HepG2 (cell line): ENCODE data around the gene ARFGEF3. TPM values are rescaled to one million over a fixed set of nuclear protein-coding genes. Genes with fewer than 3 reads are reported as not detected.
A peak's percentile ranks its signal among the peaks of the same experiment; 100 is the strongest.

Experiments
- ARID2 ChIP-seq: sonication (generic); formaldehyde crosslinking; IDR thresholded peaks from 2 replicates; pipeline ENCODE4 v1.8.1; 2022; ENCODE audit warnings: mild to moderate bottlenecking, missing genetic modification reagents, borderline replicate concordance
- ARNT2 ChIP-seq: sonication (generic); formaldehyde crosslinking; IDR thresholded peaks from 2 replicates; pipeline ENCODE4 v1.8.0; 2022; ENCODE audit warnings: mild to moderate bottlenecking, low read depth, missing genetic modification reagents, moderate library complexity
- CEBPG ChIP-seq: IDR thresholded peaks from 2 replicates; pipeline ENCODE4 v1.6.1; 2016
- KLF12 ChIP-seq: sonication (generic); formaldehyde crosslinking; IDR thresholded peaks from 2 replicates; pipeline ENCODE4 v1.4.0; 2020; ENCODE audit warnings: missing genetic modification reagents, borderline replicate concordance
- MED1 ChIP-seq: sonication (generic); formaldehyde crosslinking; IDR thresholded peaks from 2 replicates; pipeline ENCODE4 v1.4.0; 2020; ENCODE audit warnings: missing genetic modification reagents
- NR1H2 ChIP-seq: sonication (generic); formaldehyde crosslinking; IDR thresholded peaks from 2 replicates; pipeline ENCODE4 v1.8.1; 2022; ENCODE audit warnings: low read depth, missing genetic modification reagents, borderline replicate concordance
- PITX1 ChIP-seq: sonication (generic); formaldehyde crosslinking; IDR thresholded peaks from 2 replicates; pipeline ENCODE4 v1.5.1; 2020; ENCODE audit warnings: mild to moderate bottlenecking, missing genetic modification reagents
- RXRA ChIP-seq: sonication (generic); formaldehyde crosslinking; IDR thresholded peaks from 2 replicates; pipeline ENCODE4 v1.5.1; 2020; ENCODE audit warnings: missing genetic modification reagents
- SIX4 ChIP-seq: sonication (generic); formaldehyde crosslinking; IDR thresholded peaks from 2 replicates; pipeline ENCODE4 v1.4.0; 2020; ENCODE audit warnings: missing genetic modification reagents
- SRF ChIP-seq: IDR thresholded peaks from 2 replicates; pipeline ENCODE4 v1.6.1; 2011; ENCODE audit warnings: mild to moderate bottlenecking, low read depth, low read length, moderate library complexity
- TBX2 ChIP-seq: sonication (generic); formaldehyde crosslinking; IDR thresholded peaks from 2 replicates; pipeline ENCODE4 v1.5.0; 2020; ENCODE audit warnings: missing genetic modification reagents, mild to moderate bottlenecking, borderline replicate concordance
- TEAD3 ChIP-seq: optimal IDR thresholded peaks from 2 replicates; pipeline ENCODE3; 2016; ENCODE audit warnings: borderline replicate concordance
- ZBTB20 ChIP-seq: sonication (generic); formaldehyde crosslinking; IDR thresholded peaks from 2 replicates; pipeline ENCODE4 v1.8.1; 2023; ENCODE audit warnings: missing genetic modification reagents, low read depth, mild to moderate bottlenecking, borderline replicate concordance
- ZBTB8A ChIP-seq: sonication (generic); formaldehyde crosslinking; IDR thresholded peaks from 2 replicates; pipeline ENCODE4 v1.4.0; 2020; ENCODE audit warnings: mild to moderate bottlenecking, low read depth, missing genetic modification reagents, borderline replicate concordance
- ZNF143 ChIP-seq: sonication (generic); formaldehyde crosslinking; IDR thresholded peaks from 2 replicates; pipeline ENCODE4 v1.4.0; 2020; ENCODE audit warnings: missing genetic modification reagents
- ZNF331 ChIP-seq: sonication (generic); formaldehyde crosslinking; IDR thresholded peaks from 2 replicates; pipeline ENCODE4 v1.4.0; 2020; ENCODE audit warnings: missing genetic modification reagents
- ZNF598 ChIP-seq: sonication (generic); formaldehyde crosslinking; IDR thresholded peaks from 2 replicates; pipeline ENCODE4 v1.5.1; 2020; ENCODE audit warnings: mild to moderate bottlenecking, missing genetic modification reagents, borderline replicate concordance
- ZNF644 ChIP-seq: IDR thresholded peaks from 2 replicates; pipeline ENCODE4 v1.6.1; 2016; ENCODE audit warnings: low read depth
- ZSCAN22 ChIP-seq: sonication (generic); formaldehyde crosslinking; IDR thresholded peaks from 2 replicates; pipeline ENCODE4 v1.4.0; 2020; ENCODE audit warnings: mild to moderate bottlenecking, missing genetic modification reagents
- polyA plus RNA-seq, 8 experiments: library from polyadenylated mRNA; depleted of rRNA in 3 of 8; stranded (reverse) in 7 of 8; unstranded in 1 of 8; fragments of >200 nt; fragmentation: Illumina TruSeq in 4 of 8; extraction: Trizol in 4 of 8; gene quantifications; 2 replicates each; pipeline versions ENCODE4 v1.2.1 to v1.2.3, GENCODE V29; 2011 to 2016; ENCODE audit warnings: low read depth in 4 of 8, missing spikeins in 1 of 8, mixed read lengths in 1 of 8; ENCODE audit not compliant: insufficient read depth in 1 of 8
- total RNA-seq, 5 experiments: library from RNA; depleted of rRNA; stranded (reverse); fragments of >200 nt; fragmentation: Illumina TruSeq; extraction: Trizol; gene quantifications; 2 replicates each; pipeline ENCODE4 v1.2.3, GENCODE V29; 2016; ENCODE audit warnings: low read depth in 1 of 5
- TF ChIP-seq, protein P1 (sequence below): sonication (generic); formaldehyde crosslinking; conservative IDR thresholded peaks from 2 replicates; pipeline ENCODE4 v1.4.0; 2020; ENCODE audit warnings: missing genetic modification reagents
- TF ChIP-seq, protein P2 (sequence below): sonication (generic); formaldehyde crosslinking; IDR thresholded peaks from 2 replicates; pipeline ENCODE4 v1.4.0; 2020; ENCODE audit warnings: mild to moderate bottlenecking, missing genetic modification reagents
- TF ChIP-seq, protein P3 (sequence below): sonication (generic); formaldehyde crosslinking; IDR thresholded peaks from 2 replicates; pipeline ENCODE4 v1.4.0; 2020; ENCODE audit warnings: missing genetic modification reagents, borderline replicate concordance
- TF ChIP-seq, protein P4 (sequence below): sonication (generic); formaldehyde crosslinking; IDR thresholded peaks from 2 replicates; pipeline ENCODE4 v1.4.0; 2020; ENCODE audit warnings: missing genetic modification reagents
- TF ChIP-seq, protein P5 (sequence below): sonication (generic); formaldehyde crosslinking; IDR thresholded peaks from 2 replicates; pipeline ENCODE4 v1.8.0; 2022; ENCODE audit warnings: mild to moderate bottlenecking, missing genetic modification reagents

Gene ARFGEF3
- total and polyA plus RNA-seq, 2 of the 13 experiments (the other 11 are each of a cell fraction or from before 2014, with no cell fraction given) = 0.60 to 2.6 TPM

DNA sequence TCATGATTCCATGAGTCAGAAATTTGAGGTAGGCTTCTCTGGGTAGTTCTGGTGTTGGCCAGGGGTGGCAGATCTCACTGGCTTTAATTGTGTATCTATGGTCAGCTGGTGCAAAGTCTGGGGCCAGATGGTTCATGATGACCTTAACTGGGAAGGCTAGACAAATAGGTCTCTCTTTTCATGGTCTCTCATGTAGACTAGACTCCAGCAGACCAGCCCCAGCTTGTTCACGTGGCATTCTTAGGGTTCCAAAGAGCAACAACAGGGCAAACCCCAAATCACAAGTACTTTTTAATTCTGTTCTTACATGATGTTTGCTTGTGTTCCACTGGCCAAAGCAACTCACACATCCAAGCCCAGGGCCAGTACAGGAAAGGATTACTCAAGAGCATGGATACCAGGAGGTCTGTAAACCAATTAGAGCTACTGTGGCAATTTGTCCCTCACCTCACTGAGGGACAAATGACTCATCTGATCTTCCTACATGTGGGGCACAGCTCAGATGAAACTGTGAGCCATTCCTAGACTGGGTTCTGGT, 136.1 kb downstream of the ARFGEF3 start (continued):
- TF ChIP-seq, protein P1, sequence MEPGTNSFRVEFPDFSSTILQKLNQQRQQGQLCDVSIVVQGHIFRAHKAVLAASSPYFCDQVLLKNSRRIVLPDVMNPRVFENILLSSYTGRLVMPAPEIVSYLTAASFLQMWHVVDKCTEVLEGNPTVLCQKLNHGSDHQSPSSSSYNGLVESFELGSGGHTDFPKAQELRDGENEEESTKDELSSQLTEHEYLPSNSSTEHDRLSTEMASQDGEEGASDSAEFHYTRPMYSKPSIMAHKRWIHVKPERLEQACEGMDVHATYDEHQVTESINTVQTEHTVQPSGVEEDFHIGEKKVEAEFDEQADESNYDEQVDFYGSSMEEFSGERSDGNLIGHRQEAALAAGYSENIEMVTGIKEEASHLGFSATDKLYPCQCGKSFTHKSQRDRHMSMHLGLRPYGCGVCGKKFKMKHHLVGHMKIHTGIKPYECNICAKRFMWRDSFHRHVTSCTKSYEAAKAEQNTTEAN (CRISPR knock-in tag) = no peak
- no peak for TF ChIP-seq ZNF331
- TF ChIP-seq, protein P2, sequence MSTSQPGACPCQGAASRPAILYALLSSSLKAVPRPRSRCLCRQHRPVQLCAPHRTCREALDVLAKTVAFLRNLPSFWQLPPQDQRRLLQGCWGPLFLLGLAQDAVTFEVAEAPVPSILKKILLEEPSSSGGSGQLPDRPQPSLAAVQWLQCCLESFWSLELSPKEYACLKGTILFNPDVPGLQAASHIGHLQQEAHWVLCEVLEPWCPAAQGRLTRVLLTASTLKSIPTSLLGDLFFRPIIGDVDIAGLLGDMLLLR (CRISPR knock-in tag) = no peak
- TF ChIP-seq SIX4 (CRISPR knock-in tag) = no peak
- TF ChIP-seq RXRA (CRISPR knock-in tag) = no peak
- TF ChIP-seq TBX2 (CRISPR knock-in tag) = peak; percentile 37; the same call in 1 of the 2 replicates
- no peak for TF ChIP-seq ZBTB20 (CRISPR knock-in tag)
- TF ChIP-seq, protein P3, sequence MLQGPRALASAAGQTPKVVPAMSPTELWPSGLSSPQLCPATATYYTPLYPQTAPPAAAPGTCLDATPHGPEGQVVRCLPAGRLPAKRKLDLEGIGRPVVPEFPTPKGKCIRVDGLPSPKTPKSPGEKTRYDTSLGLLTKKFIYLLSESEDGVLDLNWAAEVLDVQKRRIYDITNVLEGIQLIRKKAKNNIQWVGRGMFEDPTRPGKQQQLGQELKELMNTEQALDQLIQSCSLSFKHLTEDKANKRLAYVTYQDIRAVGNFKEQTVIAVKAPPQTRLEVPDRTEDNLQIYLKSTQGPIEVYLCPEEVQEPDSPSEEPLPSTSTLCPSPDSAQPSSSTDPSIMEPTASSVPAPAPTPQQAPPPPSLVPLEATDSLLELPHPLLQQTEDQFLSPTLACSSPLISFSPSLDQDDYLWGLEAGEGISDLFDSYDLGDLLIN = no peak
- TF ChIP-seq MED1 = no peak
- peak; percentile 75; the same call in 1 of the 2 replicates for TF ChIP-seq ZNF644 (CRISPR knock-in tag)
- TF ChIP-seq KLF12 = no peak
- TF ChIP-seq CEBPG (CRISPR knock-in tag) = peak; percentile 67
- no peak for TF ChIP-seq ZNF598 (CRISPR knock-in tag)
- no peak for TF ChIP-seq ZBTB8A (CRISPR knock-in tag)
- TF ChIP-seq ARID2 (CRISPR knock-in tag) = no peak
- no peak for TF ChIP-seq NR1H2 (CRISPR knock-in tag)
- TF ChIP-seq ZSCAN22 = no peak
- TF ChIP-seq, protein P4, sequence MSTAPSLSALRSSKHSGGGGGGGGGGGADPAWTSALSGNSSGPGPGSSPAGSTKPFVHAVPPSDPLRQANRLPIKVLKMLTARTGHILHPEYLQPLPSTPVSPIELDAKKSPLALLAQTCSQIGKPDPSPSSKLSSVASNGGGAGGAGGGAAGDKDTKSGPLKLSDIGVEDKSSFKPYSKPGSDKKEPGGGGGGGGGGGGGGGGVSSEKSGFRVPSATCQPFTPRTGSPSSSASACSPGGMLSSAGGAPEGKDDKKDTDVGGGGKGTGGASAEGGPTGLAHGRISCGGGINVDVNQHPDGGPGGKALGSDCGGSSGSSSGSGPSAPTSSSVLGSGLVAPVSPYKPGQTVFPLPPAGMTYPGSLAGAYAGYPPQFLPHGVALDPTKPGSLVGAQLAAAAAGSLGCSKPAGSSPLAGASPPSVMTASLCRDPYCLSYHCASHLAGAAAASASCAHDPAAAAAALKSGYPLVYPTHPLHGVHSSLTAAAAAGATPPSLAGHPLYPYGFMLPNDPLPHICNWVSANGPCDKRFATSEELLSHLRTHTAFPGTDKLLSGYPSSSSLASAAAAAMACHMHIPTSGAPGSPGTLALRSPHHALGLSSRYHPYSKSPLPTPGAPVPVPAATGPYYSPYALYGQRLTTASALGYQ (CRISPR knock-in tag) = no peak
- TF ChIP-seq PITX1 = peak; percentile 35; the same call in 1 of the 2 replicates
- no peak for TF ChIP-seq ZNF143 (CRISPR knock-in tag)
- TF ChIP-seq, protein P5, sequence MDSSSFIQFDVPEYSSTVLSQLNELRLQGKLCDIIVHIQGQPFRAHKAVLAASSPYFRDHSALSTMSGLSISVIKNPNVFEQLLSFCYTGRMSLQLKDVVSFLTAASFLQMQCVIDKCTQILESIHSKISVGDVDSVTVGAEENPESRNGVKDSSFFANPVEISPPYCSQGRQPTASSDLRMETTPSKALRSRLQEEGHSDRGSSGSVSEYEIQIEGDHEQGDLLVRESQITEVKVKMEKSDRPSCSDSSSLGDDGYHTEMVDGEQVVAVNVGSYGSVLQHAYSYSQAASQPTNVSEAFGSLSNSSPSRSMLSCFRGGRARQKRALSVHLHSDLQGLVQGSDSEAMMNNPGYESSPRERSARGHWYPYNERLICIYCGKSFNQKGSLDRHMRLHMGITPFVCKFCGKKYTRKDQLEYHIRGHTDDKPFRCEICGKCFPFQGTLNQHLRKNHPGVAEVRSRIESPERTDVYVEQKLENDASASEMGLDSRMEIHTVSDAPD = 0 out of 2 replicates have a peak, but pooled peaks have one; percentile 38
- no peak for TF ChIP-seq SRF
- peak; percentile 50 for TF ChIP-seq TEAD3 (CRISPR knock-in tag)
- TF ChIP-seq ARNT2 (CRISPR knock-in tag) = no peak
